ENCODE measurements around the gene DUSP2. TPM values are rescaled to one million over a fixed set of nuclear protein-coding genes. Genes with fewer than 3 reads are reported as not detected.

DUSP2 gene
- total RNA-seq, 1 experiment from 2014 or later, result 4.9 TPM

DNA sequence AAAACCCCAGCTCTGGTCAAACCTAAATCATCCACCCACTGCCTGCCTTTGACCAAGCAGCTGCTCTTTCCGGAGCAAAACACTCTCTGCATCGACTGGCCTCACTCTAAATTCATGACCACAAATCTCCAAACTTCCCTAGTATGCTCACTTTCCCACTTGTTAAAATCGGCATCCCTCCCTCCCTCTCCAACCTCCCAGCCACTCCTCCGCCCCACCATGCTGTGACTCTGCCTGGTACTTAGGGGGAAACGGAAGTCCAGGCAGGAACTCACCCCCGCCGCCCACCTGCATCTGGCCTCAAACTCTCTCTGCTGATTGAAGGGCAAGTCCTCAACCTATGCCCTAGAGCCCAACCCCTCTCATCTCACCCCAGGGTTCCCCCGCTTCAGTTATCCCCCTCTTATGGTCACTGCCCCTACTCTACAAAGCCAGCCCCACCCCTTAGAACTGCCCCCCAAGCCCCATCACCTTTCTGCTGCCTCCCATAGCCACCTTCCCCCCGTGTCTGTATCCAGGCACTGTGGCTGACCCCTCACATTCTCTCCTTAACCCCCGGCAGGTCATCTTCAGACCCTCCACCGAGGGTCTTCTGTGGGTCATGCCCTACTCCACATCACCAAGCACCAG, 25.0 kb downstream of the DUSP2 start:
- no peak overlapping the region for H3K4me3 ChIP-seq (ENCODE audit: low read depth in 2 of 2, low read length in 2 of 2)
- no peaks in the 10 kb centered on the region; the same call in 1 of the 2 replicates for H3K27me3 ChIP-seq (ENCODE audit: control insufficient read depth, insufficient read depth, low read length)
- intact Hi-C loops (cut with micrococcal nuclease; ENCODE audit: unreplicated experiment), result no loop called here
- ATAC-seq, result no peak
- no TSS peak for BruUV-seq (replicated peaks)
- H3K9me3 ChIP-seq (ENCODE audit: control insufficient read depth, insufficient read depth, low read depth, low read length), result no peaks in the 10 kb centered on the region
- H3K27ac ChIP-seq (ENCODE audit: low read length), result no peak overlapping the region
- DNase-seq (ENCODE audit: low read depth, low spot score), result no peak
- no peaks in the 10 kb centered on the region for H3K4me1 ChIP-seq (ENCODE audit: control insufficient read depth, insufficient read depth, low read length)
- POLR2A ChIA-PET, result no interaction called here
- no peaks in the 10 kb centered on the region for H3K36me3 ChIP-seq (ENCODE audit: control insufficient read depth, insufficient read depth, low read length)
- TF ChIP-seq CTCF (IDR thresholded peaks at IDR 0.05) (no peak), POLR2AphosphoS5 (IDR thresholded peaks at IDR 0.05; ENCODE audit: low read depth, low read length) (no peak), REST (IDR thresholded peaks at IDR 0.05; ENCODE audit: insufficient read depth in 1 of 2, low read depth in 2 of 2, low read length in 1 of 2) (no peak), SIN3A (IDR thresholded peaks at IDR 0.05; ENCODE audit: borderline replicate concordance, insufficient read depth, low read depth, low read length) (no peak), TCF7L2 (IDR thresholded peaks at IDR 0.05; ENCODE audit: low read depth, low read length) (no peak)
- CTCF ChIA-PET, result no interaction called here
- in situ Hi-C loops (cut with HindIII; ENCODE audit: low pct_unique_long_range_greater_than_20kb, low sequenced_read_pairs), result no loop called here

DNA sequence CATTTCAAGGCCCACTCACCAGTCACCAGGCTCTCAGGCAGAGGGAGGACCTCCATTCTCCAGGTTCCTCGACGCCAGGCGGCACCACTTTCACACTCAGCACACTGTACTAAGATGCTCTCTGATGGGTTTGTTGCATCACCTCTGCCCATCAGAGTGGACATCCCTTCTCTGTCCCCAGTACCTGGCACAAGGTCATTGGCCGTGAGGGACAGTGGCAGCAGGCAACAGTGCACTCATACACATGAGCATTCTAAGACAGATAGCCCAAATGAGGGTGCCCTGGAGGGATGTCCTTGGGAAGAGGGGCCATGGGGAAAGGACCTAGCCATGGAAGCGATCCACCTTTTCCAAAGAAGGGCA, 25.9 kb downstream of the DUSP2 start:
- DNase-seq (ENCODE audit: low read depth, low spot score) (no peak), ATAC-seq (no peak)
- Histone ChIP-seq H3K9me3 (ENCODE audit: control insufficient read depth, insufficient read depth, low read depth, low read length) (no peaks in the 10 kb centered on the region), H3K27ac (ENCODE audit: low read length) (no peak overlapping the region), H3K4me1 (ENCODE audit: control insufficient read depth, insufficient read depth, low read length) (no peaks in the 10 kb centered on the region), H3K27me3 (ENCODE audit: control insufficient read depth, insufficient read depth, low read length) (no peaks in the 10 kb centered on the region; the same call in 1 of the 2 replicates), H3K4me3 (ENCODE audit: low read depth in 2 of 2, low read length in 2 of 2) (no peak overlapping the region), H3K36me3 (ENCODE audit: control insufficient read depth, insufficient read depth, low read length) (no peaks in the 10 kb centered on the region)
- intact Hi-C loops (cut with micrococcal nuclease; ENCODE audit: unreplicated experiment) (no loop called here), in situ Hi-C loops (cut with HindIII; ENCODE audit: low pct_unique_long_range_greater_than_20kb, low sequenced_read_pairs) (no loop called here)
- ChIA-PET POLR2A (no interaction called here), CTCF (no interaction called here)
- TF ChIP-seq TCF7L2 (IDR thresholded peaks at IDR 0.05; ENCODE audit: low read depth, low read length) (no peak), REST (IDR thresholded peaks at IDR 0.05; ENCODE audit: insufficient read depth in 1 of 2, low read depth in 2 of 2, low read length in 1 of 2) (no peak), SIN3A (IDR thresholded peaks at IDR 0.05; ENCODE audit: borderline replicate concordance, insufficient read depth, low read depth, low read length) (no peak), POLR2AphosphoS5 (IDR thresholded peaks at IDR 0.05; ENCODE audit: low read depth, low read length) (no peak), CTCF (IDR thresholded peaks at IDR 0.05) (no peak)
- BruUV-seq (replicated peaks), result no TSS peak

All from Panc1 (cell line).